Measurements from ENCODE around the gene HIF1A.

The HIF1A gene

DNA sequence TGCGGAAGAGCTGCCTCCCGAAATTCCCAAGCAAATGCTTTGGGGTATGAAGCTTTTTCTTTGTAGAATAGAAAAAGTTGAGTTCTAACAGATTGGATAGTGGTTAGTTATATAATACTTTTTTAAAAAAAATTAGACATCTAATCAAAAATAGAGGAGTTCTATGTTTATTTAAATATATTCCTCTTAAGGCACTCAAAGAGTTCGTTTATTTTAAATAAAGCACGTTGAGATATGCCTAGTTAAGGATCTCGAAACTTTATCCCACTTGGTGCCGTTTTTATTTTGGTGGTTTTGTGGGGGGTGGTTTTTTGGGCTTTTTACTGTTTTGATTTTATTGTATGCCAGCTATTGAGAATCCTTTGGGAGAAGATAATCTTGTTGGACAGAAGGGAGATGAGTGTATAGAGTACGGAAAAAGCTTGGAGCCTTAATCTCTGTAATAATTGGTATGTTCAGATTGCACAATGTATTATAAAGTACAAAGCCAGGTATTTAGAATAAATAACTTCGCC lies 56.2 kb downstream of the HIF1A start:
- Histone ChIP-seq H3K4me2 (ENCODE audit: low read depth, low read length, poor library complexity, severe bottlenecking) (peak overlapping the region; percentile 83), H3K36me3 (ENCODE audit: low read length) (peaks cover 18% of the 10 kb centered on the region), H3K4me3 (ENCODE audit: insufficient read depth, low read length, poor library complexity, severe bottlenecking) (peak overlapping the region; percentile 56), H2AFZ (ENCODE audit: low read depth, low read length, severe bottlenecking) (peak overlapping the region; percentile 79), H3K9me3 (ENCODE audit: insufficient read depth, low read length) (no peaks in the 10 kb centered on the region), H3K27me3 (ENCODE audit: low read length) (no peaks in the 10 kb centered on the region), H3K9me2 (replicated peaks; ENCODE audit: insufficient read depth, low read length) (no peaks in the 10 kb centered on the region), H3F3A (ENCODE audit: insufficient read depth) (peaks cover 50% of the 10 kb centered on the region), H3K27ac (ENCODE audit: low read depth, low read length) (no peak overlapping the region), H4K20me1 (ENCODE audit: low read depth, low read length) (0 out of 2 replicates have a peak, but pooled peaks cover 6% of the 10 kb centered on the region), H3K79me2 (ENCODE audit: insufficient read depth, low read length) (peaks cover 29% of the 10 kb centered on the region; the same call in 1 of the 2 replicates), H3K9ac (ENCODE audit: low read length) (peak overlapping the region; percentile 71)
- TF ChIP-seq, protein P1, sequence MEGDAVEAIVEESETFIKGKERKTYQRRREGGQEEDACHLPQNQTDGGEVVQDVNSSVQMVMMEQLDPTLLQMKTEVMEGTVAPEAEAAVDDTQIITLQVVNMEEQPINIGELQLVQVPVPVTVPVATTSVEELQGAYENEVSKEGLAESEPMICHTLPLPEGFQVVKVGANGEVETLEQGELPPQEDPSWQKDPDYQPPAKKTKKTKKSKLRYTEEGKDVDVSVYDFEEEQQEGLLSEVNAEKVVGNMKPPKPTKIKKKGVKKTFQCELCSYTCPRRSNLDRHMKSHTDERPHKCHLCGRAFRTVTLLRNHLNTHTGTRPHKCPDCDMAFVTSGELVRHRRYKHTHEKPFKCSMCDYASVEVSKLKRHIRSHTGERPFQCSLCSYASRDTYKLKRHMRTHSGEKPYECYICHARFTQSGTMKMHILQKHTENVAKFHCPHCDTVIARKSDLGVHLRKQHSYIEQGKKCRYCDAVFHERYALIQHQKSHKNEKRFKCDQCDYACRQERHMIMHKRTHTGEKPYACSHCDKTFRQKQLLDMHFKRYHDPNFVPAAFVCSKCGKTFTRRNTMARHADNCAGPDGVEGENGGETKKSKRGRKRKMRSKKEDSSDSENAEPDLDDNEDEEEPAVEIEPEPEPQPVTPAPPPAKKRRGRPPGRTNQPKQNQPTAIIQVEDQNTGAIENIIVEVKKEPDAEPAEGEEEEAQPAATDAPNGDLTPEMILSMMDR (IDR thresholded peaks at IDR 0.05; ENCODE audit: insufficient read depth, low read length, poor library complexity, severe bottlenecking), result no peak
- no peak for TF ChIP-seq EZH2phosphoT487 (conservative IDR thresholded peaks at IDR 0.05; ENCODE audit: low read length)

DNA sequence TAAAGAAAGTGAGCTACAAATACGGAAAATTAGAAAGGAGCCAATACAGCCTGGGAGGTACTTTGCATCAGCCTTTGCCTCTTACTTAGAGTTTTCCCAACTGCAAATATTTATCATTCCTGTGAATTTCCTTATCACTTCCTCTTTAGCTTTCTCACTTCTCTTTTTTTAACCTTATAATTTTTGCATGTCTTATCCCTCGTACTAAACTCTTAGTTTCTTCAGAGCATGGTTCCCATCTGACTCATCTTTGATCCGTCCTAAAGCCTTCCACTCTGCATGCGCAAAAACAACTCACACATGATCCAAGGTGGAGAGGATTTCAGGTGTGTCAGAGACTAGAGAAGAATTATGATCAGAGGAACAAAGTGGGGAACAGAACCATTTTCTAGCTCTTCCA lies 57.3 kb downstream of the HIF1A start:
- TF ChIP-seq EZH2phosphoT487 (conservative IDR thresholded peaks at IDR 0.05; ENCODE audit: low read length), result no peak
- TF ChIP-seq, protein P1 (IDR thresholded peaks at IDR 0.05; ENCODE audit: insufficient read depth, low read length, poor library complexity, severe bottlenecking), result no peak
- H3F3A ChIP-seq (ENCODE audit: insufficient read depth), result peaks cover 39% of the 10 kb centered on the region
- no peaks in the 10 kb centered on the region for H3K9me3 ChIP-seq (ENCODE audit: insufficient read depth, low read length)
- H3K4me2 ChIP-seq (ENCODE audit: low read depth, low read length, poor library complexity, severe bottlenecking), result peak overlapping the region; percentile 83
- no peak overlapping the region for H3K4me3 ChIP-seq (ENCODE audit: insufficient read depth, low read length, poor library complexity, severe bottlenecking)
- no peaks in the 10 kb centered on the region for H3K27me3 ChIP-seq (ENCODE audit: low read length)
- peaks cover 18% of the 10 kb centered on the region; the same call in 1 of the 2 replicates for H3K79me2 ChIP-seq (ENCODE audit: insufficient read depth, low read length)
- H3K27ac ChIP-seq (ENCODE audit: low read depth, low read length), result no peak overlapping the region
- H3K9ac ChIP-seq (ENCODE audit: low read length), result no peak overlapping the region
- peaks cover 8% of the 10 kb centered on the region for H3K36me3 ChIP-seq (ENCODE audit: low read length)
- no peaks in the 10 kb centered on the region for H3K9me2 ChIP-seq (replicated peaks; ENCODE audit: insufficient read depth, low read length)
- 0 out of 2 replicates have a peak, but pooled peaks cover under 1% of the 10 kb centered on the region for H4K20me1 ChIP-seq (ENCODE audit: low read depth, low read length)
- H2AFZ ChIP-seq (ENCODE audit: low read depth, low read length, severe bottlenecking), result no peak overlapping the region

DNA sequence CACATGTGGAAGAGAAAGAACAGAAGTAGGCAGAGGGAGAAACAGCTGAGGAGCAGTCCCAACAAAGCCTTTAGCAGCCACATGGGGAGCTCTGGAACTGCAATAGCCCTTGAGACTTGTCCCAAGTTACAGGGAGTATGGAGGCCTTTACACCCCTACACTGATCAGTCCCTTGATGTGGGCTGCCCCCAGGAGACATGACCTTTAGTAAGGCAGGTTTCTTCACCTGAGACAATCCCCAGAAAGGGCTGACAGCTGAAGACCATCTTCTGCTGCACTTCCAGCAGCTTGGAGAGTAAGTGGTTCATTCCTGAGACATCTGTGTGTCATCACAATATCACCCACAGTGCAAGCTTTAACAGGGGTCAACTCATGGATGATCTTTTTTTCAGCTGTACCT lies 58.3 kb downstream of the HIF1A start:
- H4K20me1 ChIP-seq (ENCODE audit: low read depth, low read length), result no peaks in the 10 kb centered on the region
- H3K4me2 ChIP-seq (ENCODE audit: low read depth, low read length, poor library complexity, severe bottlenecking), result no peak overlapping the region
- H3K9me2 ChIP-seq (replicated peaks; ENCODE audit: insufficient read depth, low read length), result no peaks in the 10 kb centered on the region
- peaks cover 29% of the 10 kb centered on the region for H3F3A ChIP-seq (ENCODE audit: insufficient read depth)
- no peak overlapping the region for H2AFZ ChIP-seq (ENCODE audit: low read depth, low read length, severe bottlenecking)
- peaks cover 17% of the 10 kb centered on the region; the same call in 1 of the 2 replicates for H3K79me2 ChIP-seq (ENCODE audit: insufficient read depth, low read length)
- H3K9me3 ChIP-seq (ENCODE audit: insufficient read depth, low read length), result no peaks in the 10 kb centered on the region
- no peak for TF ChIP-seq EZH2phosphoT487 (conservative IDR thresholded peaks at IDR 0.05; ENCODE audit: low read length)
- TF ChIP-seq, protein P1 (IDR thresholded peaks at IDR 0.05; ENCODE audit: insufficient read depth, low read length, poor library complexity, severe bottlenecking), result no peak
- no peak overlapping the region for H3K27ac ChIP-seq (ENCODE audit: low read depth, low read length)
- H3K36me3 ChIP-seq (ENCODE audit: low read length), result no peaks in the 10 kb centered on the region; the same call in 1 of the 2 replicates
- no peak overlapping the region for H3K9ac ChIP-seq (ENCODE audit: low read length)
- H3K4me3 ChIP-seq (ENCODE audit: insufficient read depth, low read length, poor library complexity, severe bottlenecking), result no peak overlapping the region
- H3K27me3 ChIP-seq (ENCODE audit: low read length), result no peaks in the 10 kb centered on the region
